HCT116 (cell line): ENCODE data around the gene TWF1. TPM values are rescaled to one million over a fixed set of nuclear protein-coding genes. Genes with fewer than 3 reads are reported as not detected.

Experiments
- ATAC-seq: fragments of 200-7000 bp; cut with Tn5 transposase; 2 replicates; pipeline ENCODE4 v1.9.1; 2020; ENCODE audit warnings: mild to moderate bottlenecking, moderate library complexity
- Bru-seq: library from RNA; stranded (reverse); fragments of 400-500 nt; gene quantifications from one replicate; lab custom pipeline; 2021; lab: Mats Ljungman, UMichigan
- BruChase-seq, 2 experiments: library from RNA; stranded (reverse); fragments of 400-500 nt; gene quantifications; one replicate each; lab custom pipeline; 2021; lab: Mats Ljungman, UMichigan
- BruUV-seq: library from RNA; stranded (reverse); fragments of 400-500 nt; replicated peaks from 2 replicates; lab custom pipeline; 2021; lab: Mats Ljungman, UMichigan
- CTCF ChIA-PET: fragments of 300-600 bp; sonication (Branson Sonifier 250); formaldehyde crosslinking; loops from one replicate; lab custom pipeline; 2021; ENCODE audit warnings: antibody characterized with exemption; lab: Charles Lee
- POLR2A ChIA-PET: fragments of 300-600, 350-600 bp; sonication (Branson Sonifier 250); formaldehyde crosslinking; loops from one replicate; lab custom pipeline; 2021; ENCODE audit warnings: antibody characterized with exemption; lab: Charles Lee
- RAD21 ChIA-PET, 2 experiments: fragments of 300-600 bp; sonication (Branson Sonifier 250); formaldehyde crosslinking; loops; one replicate each; lab custom pipeline; 2023; ENCODE audit warnings: low total read pairs in 2 of 2; ENCODE audit not compliant: uncharacterized antibody in 2 of 2, unreplicated experiment in 2 of 2, low non-redundant PET in 1 of 2; lab: Charles Lee
- DNase-seq: peaks from one replicate; pipeline ENCODE4 v3.0.0-alpha.2; 2010; ENCODE audit warnings: low read depth, low spot score
- H2AFZ ChIP-seq: fragments of 200-600 bp; shearing (Covaris generic), sonication (generic); 2 replicates; pipeline ENCODE4 v1.6.1; 2017; ENCODE audit warnings: low read depth, mixed run types, mixed read lengths, antibody characterized with exemption, low read length; ENCODE audit not compliant: poor library complexity, severe bottlenecking
- H3K27ac ChIP-seq: 2 replicates; pipeline ENCODE4 v1.5.1; 2012; ENCODE audit warnings: low read depth, low read length
- H3K27me3 ChIP-seq: fragments of 200-600 bp; sonication (generic); 2 replicates; pipeline ENCODE4 v1.6.1; 2016; ENCODE audit warnings: mixed run types, low read length, mixed read lengths; ENCODE audit not compliant: insufficient read depth
- H3K36me3 ChIP-seq, 2 experiments: fragments of 200-500 bp in 1 of 2; fragments of 200-600 bp in 1 of 2; sonication (Bioruptor generic) in 1 of 2; sonication (generic) in 1 of 2; 2 replicates each; pipeline versions ENCODE4 v1.5.1 to v1.6.1; 2014 to 2016; ENCODE audit warnings: low read length in 2 of 2, inconsistent platforms in 1 of 2, mixed read lengths in 1 of 2, mixed run types in 1 of 2; ENCODE audit not compliant: insufficient read depth in 2 of 2, control insufficient read depth in 1 of 2
- H3K4me1 ChIP-seq, 2 experiments: fragments of 200-600 bp in 1 of 2; sonication (generic) in 1 of 2; 2 replicates each; pipeline versions ENCODE4 v1.5.1 to v1.6.1; 2012 to 2017; ENCODE audit warnings: low read length in 2 of 2, inconsistent platforms in 1 of 2, mild to moderate bottlenecking in 1 of 2, mixed read lengths in 1 of 2, mixed run types in 1 of 2, moderate library complexity in 1 of 2; ENCODE audit not compliant: insufficient read depth in 2 of 2, control insufficient read depth in 1 of 2
- H3K4me2 ChIP-seq: fragments of 200-600 bp; sonication (generic); 2 replicates; pipeline ENCODE4 v1.6.1; 2017; ENCODE audit warnings: mixed run types, low read length, mixed read lengths
- H3K4me3 ChIP-seq, 2 experiments: fragments of 200-600 bp in 1 of 2; sonication (generic) in 1 of 2; replicated peaks in 1 of 2; 2 replicates each; pipeline ENCODE4 v1.5.1; 2011 to 2016; ENCODE audit warnings: low read length in 2 of 2, control low read depth in 1 of 2, low read depth in 1 of 2, mild to moderate bottlenecking in 1 of 2, mixed read lengths in 1 of 2, mixed run types in 1 of 2
- H3K79me2 ChIP-seq: fragments of 200-600 bp; sonication (generic); 2 replicates; pipeline ENCODE4 v1.6.1; 2017; ENCODE audit warnings: mild to moderate bottlenecking, mixed run types, low read length, moderate library complexity, mixed read lengths; ENCODE audit not compliant: insufficient read depth
- H3K9ac ChIP-seq: fragments of 200-600 bp; sonication (generic); 2 replicates; pipeline ENCODE4 v1.6.1; 2016; ENCODE audit warnings: low read length, mixed read lengths
- H3K9me2 ChIP-seq: fragments of 200-600 bp; sonication (generic), shearing (Covaris generic); 2 replicates; pipeline ENCODE4 v1.6.1; 2017; ENCODE audit warnings: mixed run types, mild to moderate bottlenecking, moderate library complexity; ENCODE audit not compliant: insufficient read depth
- H3K9me3 ChIP-seq, 2 experiments: fragments of 200-500 bp in 1 of 2; fragments of 200-600 bp in 1 of 2; sonication (Bioruptor generic) in 1 of 2; sonication (generic) in 1 of 2; 2 replicates each; pipeline ENCODE4 v1.6.1; 2014 to 2017; ENCODE audit warnings: low read length in 2 of 2, mixed read lengths in 2 of 2, inconsistent platforms in 1 of 2, low read depth in 1 of 2, mild to moderate bottlenecking in 1 of 2, mixed run types in 1 of 2, moderate library complexity in 1 of 2; ENCODE audit not compliant: control insufficient read depth in 1 of 2, insufficient read depth in 1 of 2
- H4K20me1 ChIP-seq: fragments of 200-600 bp; sonication (generic), shearing (Covaris generic); 2 replicates; pipeline ENCODE4 v1.6.1; 2017; ENCODE audit warnings: mixed run types, mild to moderate bottlenecking, moderate library complexity; ENCODE audit not compliant: insufficient read depth
- ATF3 ChIP-seq: IDR thresholded peaks from 2 replicates; pipeline ENCODE4 v1.6.1; 2012
- CEBPB ChIP-seq: IDR thresholded peaks from 2 replicates; pipeline ENCODE4 v1.6.1; 2012; ENCODE audit warnings: low read depth
- CTCF ChIP-seq, 3 experiments: fragments of 200-600 bp in 1 of 3; sonication (generic) in 1 of 3; IDR thresholded peaks in 2 of 3; conservative IDR thresholded peaks in 1 of 3; 2 replicates each; pipeline ENCODE4 v1.5.1; 2012 to 2017; ENCODE audit warnings: low read depth in 2 of 3, low read length in 2 of 3, antibody characterized with exemption in 1 of 3, borderline replicate concordance in 1 of 3, control low read depth in 1 of 3, mild to moderate bottlenecking in 1 of 3, mixed read lengths in 1 of 3, mixed run types in 1 of 3, moderate library complexity in 1 of 3; ENCODE audit not compliant: insufficient read depth in 1 of 3
- EGR1 ChIP-seq: IDR thresholded peaks from 2 replicates; pipeline ENCODE4 v1.6.1; 2012; ENCODE audit warnings: low read depth
- ELF1 ChIP-seq: IDR thresholded peaks from 2 replicates; pipeline ENCODE4 v1.6.1; 2012; ENCODE audit warnings: low read depth, borderline replicate concordance
- EZH2 ChIP-seq: fragments of 200-600 bp; sonication (generic); IDR thresholded peaks from 2 replicates; pipeline ENCODE4 v1.6.1; 2017; ENCODE audit warnings: antibody characterized with exemption, mixed run types
- EZH2phosphoT487 ChIP-seq: fragments of 200-600 bp; IDR thresholded peaks from 2 replicates; pipeline ENCODE4 v1.6.1; 2018; ENCODE audit warnings: antibody characterized with exemption, borderline replicate concordance
- FOSL1 ChIP-seq: IDR thresholded peaks from 2 replicates; pipeline ENCODE4 v1.6.1; 2012; ENCODE audit warnings: low read depth
- MAX ChIP-seq: IDR thresholded peaks from 2 replicates; pipeline ENCODE4 v1.6.1; 2012
- POLR2A ChIP-seq: IDR thresholded peaks from 2 replicates; pipeline ENCODE4 v1.7.0; 2011; ENCODE audit warnings: borderline replicate concordance; ENCODE audit not compliant: insufficient read depth, insufficient read length; ENCODE audit errors: extremely low read depth
- POLR2AphosphoS5 ChIP-seq: IDR thresholded peaks from 2 replicates; pipeline ENCODE4 v1.6.1; 2011; ENCODE audit warnings: mild to moderate bottlenecking, low read depth, low read length, moderate library complexity
- RAD21 ChIP-seq: IDR thresholded peaks from 2 replicates; pipeline ENCODE4 v1.6.1; 2012; ENCODE audit warnings: low read depth, mild to moderate bottlenecking
- SIN3A ChIP-seq: IDR thresholded peaks from 2 replicates; pipeline ENCODE4 v1.6.1; 2012; ENCODE audit warnings: low read depth
- SP1 ChIP-seq: IDR thresholded peaks from 2 replicates; pipeline ENCODE4 v1.6.1; 2012; ENCODE audit warnings: low read depth
- SRF ChIP-seq: IDR thresholded peaks from 2 replicates; pipeline ENCODE4 v1.6.1; 2012; ENCODE audit warnings: low read depth
- TCF7L2 ChIP-seq: IDR thresholded peaks from 2 replicates; pipeline ENCODE4 v1.7.0; 2011; ENCODE audit warnings: borderline replicate concordance, inconsistent platforms; ENCODE audit not compliant: insufficient read depth, insufficient read length; ENCODE audit errors: extremely low read depth
- YY1 ChIP-seq: IDR thresholded peaks from 2 replicates; pipeline ENCODE4 v1.6.1; 2011; ENCODE audit warnings: low read length, low read depth, moderate library complexity, mild to moderate bottlenecking; ENCODE audit not compliant: insufficient replicate concordance; ENCODE audit errors: extremely low read depth
- ZBTB33 ChIP-seq: IDR thresholded peaks from 2 replicates; pipeline ENCODE4 v1.6.1; 2011; ENCODE audit warnings: mild to moderate bottlenecking, low read length, moderate library complexity; ENCODE audit not compliant: insufficient replicate concordance; ENCODE audit errors: extremely low read depth
- ZFX ChIP-seq: fragments of 450-650 bp; IDR thresholded peaks from 2 replicates; pipeline ENCODE4 v1.6.1; 2017
- intact Hi-C: fragments of 100-400 bp; cut with micrococcal nuclease; formaldehyde crosslinking; loops from 2 replicates; pipeline ENCODE4 v1.10.0; 2022
- long read RNA-seq: library from polyadenylated mRNA; unstranded; transcript quantifications from one replicate; pipeline ENCODE4 v2.0.0, GENCODE V29; 2021; ENCODE audit not compliant: unreplicated experiment
- polyA plus RNA-seq: library from polyadenylated mRNA; unstranded; fragments of >200 nt; gene quantifications from 2 replicates; pipeline ENCODE4 v1.2.1, GENCODE V29; 2012; ENCODE audit warnings: missing spikeins
- total RNA-seq: library from RNA; stranded (reverse); gene quantifications from one replicate; pipeline ENCODE4 v1.2.1, GENCODE V29; 2021; ENCODE audit not compliant: unreplicated experiment

Gene TWF1
- total RNA-seq (125 TPM), Bru-seq, nascent RNA (percentile 94 among the genes with signal in this experiment), BruChase-seq, experiment 1, labeled RNA remaining after a 6-hour chase (percentile 99 among the genes with signal in this experiment), BruChase-seq, experiment 2, labeled RNA remaining after a 2-hour chase (percentile 95 among the genes with signal in this experiment)
- 28.0 and 38.5 TPM in 2 replicates for polyA plus RNA-seq
- long read RNA-seq, transcript TWF1-201 (9 exons, 3,045 nt): major isoform, 341 of 402 reads
- long read RNA-seq, partial matches to known transcripts: 23 of 402 reads
- long read RNA-seq, other reads (novel, unspliced or antisense): 32 of 402 reads

GRCh38 chr12:43805860-43806736 lies at the start of gene TWF1:
Gene TWF1 (minus strand): TSS chr12:43806317. CDS start chr12:43806245, 72 bp downstream.
- Histone ChIP-seq H3K27me3 (no peaks in the 10 kb centered on the region), H3K4me3 (peak within 1 kb of the TSS; percentile 72 to 85), H3K9me2 (no peaks in the 10 kb centered on the region), H4K20me1 (no peaks in the 10 kb centered on the region), H3K4me2 (peak within 1 kb of the TSS; percentile 85), H3K79me2 (peaks cover 46% of the 10 kb centered on the region), H3K36me3 (peaks cover 15 to 23% of the 10 kb centered on the region in 2 experiments), H3K9me3 (no peaks in the 10 kb centered on the region), H3K4me1 (peaks cover 9 to 15% of the 10 kb centered on the region in 2 experiments), H3K27ac (peak within 1 kb of the TSS; percentile 76), H3K9ac (peak within 1 kb of the TSS; percentile 82), H2AFZ (no peak within 1 kb of the TSS)
- intact Hi-C loops: no loop called here
- no TSS peak for BruUV-seq
- ChIA-PET POLR2A (interaction anchor here (1.1 to 1.4 kb wide), 3 partner anchors 10 to 14 kb away, joined by 3 to 6 read pairs (median 4); no protein-coding TSS in a partner anchor), RAD21 (interaction anchor here in 1 of 2 experiments (1.3 kb wide), 1 partner anchor 77 kb away, joined by 4 read pairs; no protein-coding TSS in a partner anchor), CTCF (interaction anchor here (1.0 to 2.0 kb wide), 2 partner anchors 10 to 76 kb away, joined by 4 to 6 read pairs; no protein-coding TSS in a partner anchor)
- ATAC-seq: peak; percentile 94
- TF ChIP-seq SP1: peak; percentile 24; the same call in 1 of the 2 replicates
- TF ChIP-seq EZH2: no peak
- peak; percentile 58; the same call in 1 of the 2 replicates for TF ChIP-seq ELF1
- peak; percentile 91 for TF ChIP-seq ZFX
- TF ChIP-seq ATF3: no peak
- TF ChIP-seq MAX: peak; percentile 16; the same call in 1 of the 2 replicates
- peak; percentile 88 for TF ChIP-seq POLR2AphosphoS5
- TF ChIP-seq TCF7L2: no peak
- TF ChIP-seq SIN3A: 0 out of 2 replicates have a peak, but pooled peaks have one; percentile 45
- no peak for TF ChIP-seq FOSL1
- peak; percentile 40; the same call in 1 of the 2 replicates for TF ChIP-seq SRF
- TF ChIP-seq RAD21: no peak
- peak; percentile 60 for TF ChIP-seq POLR2A
- no peak for TF ChIP-seq EZH2phosphoT487
- TF ChIP-seq YY1: peak; percentile 58
- no peak for TF ChIP-seq EGR1
- TF ChIP-seq CEBPB: no peak
- TF ChIP-seq CTCF (IDR thresholded peaks at IDR 0.05 in 2 of 3, conservative IDR thresholded peaks at IDR 0.05 in 1 of 3; ENCODE audit: borderline replicate concordance in 1 of 3, insufficient read depth in 1 of 3, low read depth in 2 of 3, low read length in 2 of 3): peak in 1 of 3 experiments; percentile 31; a peak in 2 of 6 replicates
- TF ChIP-seq ZBTB33: no peak
- DNase-seq: peak; percentile 27
